IMR-90 (cell line): ENCODE data around the gene IL36RN. TPM values are rescaled to one million over a fixed set of nuclear protein-coding genes. Genes with fewer than 3 reads are reported as not detected.

Experiments used
- ATAC-seq: fragments of 200-7000 bp; cut with Tn5 transposase; 2 replicates; pipeline ENCODE4 v1.9.1; 2020; ENCODE audit warnings: low read depth, mild to moderate bottlenecking, moderate library complexity
- BruUV-seq: library from RNA; stranded (reverse); fragments of 400-500 nt; replicated peaks from 2 replicates; lab custom pipeline; 2021; lab: Mats Ljungman, UMichigan
- CTCF ChIA-PET: fragments of 300-600 bp; formaldehyde crosslinking; extraction: SDS; loops from one replicate; lab custom pipeline; 2021; ENCODE audit warnings: antibody characterized with exemption; lab: Yijun Ruan, JAX
- POLR2A ChIA-PET: fragments of 300-600 bp; sonication (Branson Sonifier 250); formaldehyde crosslinking; loops from one replicate; lab custom pipeline; 2022; ENCODE audit warnings: antibody characterized with exemption; ENCODE audit not compliant: unreplicated experiment; lab: Charles Lee
- DNase-seq: peaks from one replicate; pipeline ENCODE4 v3.0.0; 2013
- H2AFZ ChIP-seq: replicated peaks from 2 replicates; pipeline ENCODE3; 2013; ENCODE audit warnings: low read length, mild to moderate bottlenecking; ENCODE audit not compliant: poor library complexity
- H2AK5ac ChIP-seq: 2 replicates; pipeline ENCODE4 v1.6.1; 2013; ENCODE audit warnings: low read depth, low read length, inconsistent platforms
- H2AK9ac ChIP-seq: replicated peaks from 2 replicates; pipeline ENCODE3; 2013; ENCODE audit warnings: mild to moderate bottlenecking, low read depth, low read length, moderate library complexity; ENCODE audit not compliant: poor library complexity
- H2BK120ac ChIP-seq: 2 replicates; pipeline ENCODE4 v1.6.1; 2013; ENCODE audit warnings: low read depth, low read length, inconsistent platforms
- H2BK15ac ChIP-seq: 3 replicates; pipeline ENCODE4 v1.6.1; 2013; ENCODE audit warnings: low read depth, low read length, inconsistent platforms
- H2BK20ac ChIP-seq: 2 replicates; pipeline ENCODE4 v1.6.1; 2013; ENCODE audit warnings: low read depth, mild to moderate bottlenecking, inconsistent platforms, low read length, moderate library complexity
- H2BK5ac ChIP-seq: 2 replicates; pipeline ENCODE4 v1.6.1; 2013; ENCODE audit warnings: mild to moderate bottlenecking, low read depth, low read length, inconsistent platforms; ENCODE audit not compliant: poor library complexity, severe bottlenecking
- H3K14ac ChIP-seq: replicated peaks from 2 replicates; pipeline ENCODE4 v1.6.1; 2013; ENCODE audit warnings: low read depth, low read length, inconsistent platforms
- H3K18ac ChIP-seq: 2 replicates; pipeline ENCODE4 v1.6.1; 2013; ENCODE audit warnings: low read depth, low read length, control low read depth
- H3K23ac ChIP-seq: 2 replicates; pipeline ENCODE4 v1.6.1; 2013; ENCODE audit warnings: low read depth, low read length, inconsistent platforms
- H3K27ac ChIP-seq: 2 replicates; pipeline ENCODE4 v1.5.1; 2013; ENCODE audit warnings: mild to moderate bottlenecking, control low read depth, low read length; ENCODE audit not compliant: insufficient read depth
- H3K27me3 ChIP-seq: 2 replicates; pipeline ENCODE4 v1.6.1; 2013; ENCODE audit warnings: low read length; ENCODE audit not compliant: control insufficient read depth, insufficient read depth
- H3K36me3 ChIP-seq: 2 replicates; pipeline ENCODE4 v1.6.1; 2013; ENCODE audit warnings: low read length, mixed read lengths; ENCODE audit not compliant: control insufficient read depth, insufficient read depth
- H3K4ac ChIP-seq: 2 replicates; pipeline ENCODE4 v1.6.1; 2013; ENCODE audit warnings: low read depth, low read length, inconsistent platforms
- H3K4me1 ChIP-seq: 2 replicates; pipeline ENCODE4 v1.6.1; 2013; ENCODE audit warnings: low read length, mixed read lengths; ENCODE audit not compliant: control insufficient read depth, insufficient read depth
- H3K4me2 ChIP-seq: 2 replicates; pipeline ENCODE4 v1.6.1; 2013; ENCODE audit warnings: low read depth, mild to moderate bottlenecking, control low read depth, low read length, moderate library complexity
- H3K4me3 ChIP-seq: 2 replicates; pipeline ENCODE4 v1.5.1; 2013; ENCODE audit warnings: low read depth, mild to moderate bottlenecking, control low read depth, low read length, moderate library complexity; ENCODE audit not compliant: insufficient read depth
- H3K56ac ChIP-seq: 2 replicates; pipeline ENCODE4 v1.6.1; 2013; ENCODE audit warnings: low read length, inconsistent platforms; ENCODE audit not compliant: insufficient read depth; ENCODE audit errors: extremely low read depth
- H3K79me1 ChIP-seq, 2 experiments: 2 replicates each; pipeline ENCODE4 v1.6.1; 2013; ENCODE audit warnings: low read length in 2 of 2, inconsistent platforms in 1 of 2, low read depth in 1 of 2
- H3K9ac ChIP-seq: 2 replicates; pipeline ENCODE4 v1.6.1; 2013; ENCODE audit warnings: low read depth, low read length, control low read depth
- H3K9me1 ChIP-seq: 2 replicates; pipeline ENCODE4 v1.6.1; 2013; ENCODE audit warnings: low read length, inconsistent platforms; ENCODE audit not compliant: insufficient read depth
- H3K9me3 ChIP-seq: 2 replicates; pipeline ENCODE4 v1.6.1; 2013; ENCODE audit warnings: low read length; ENCODE audit not compliant: control insufficient read depth, insufficient read depth
- H4K20me1 ChIP-seq: 2 replicates; pipeline ENCODE4 v1.6.1; 2013; ENCODE audit warnings: low read length, inconsistent platforms; ENCODE audit not compliant: insufficient read depth
- H4K5ac ChIP-seq: 2 replicates; pipeline ENCODE4 v1.6.1; 2013; ENCODE audit warnings: mild to moderate bottlenecking, low read depth, low read length, control low read depth
- H4K8ac ChIP-seq, 2 experiments: 2 replicates each; pipeline ENCODE4 v1.6.1; 2013; ENCODE audit warnings: low read depth in 2 of 2, low read length in 2 of 2, control low read depth in 1 of 2, inconsistent platforms in 1 of 2
- H4K91ac ChIP-seq: 2 replicates; pipeline ENCODE4 v1.6.1; 2013; ENCODE audit warnings: low read depth, low read length, inconsistent platforms; ENCODE audit not compliant: insufficient read depth
- BHLHE40 ChIP-seq: fragments of 150-350 bp; IDR thresholded peaks from 2 replicates; pipeline ENCODE4 v1.6.1; 2016; ENCODE audit warnings: mild to moderate bottlenecking, low read depth, low read length
- CEBPB ChIP-seq: IDR thresholded peaks from 2 replicates; pipeline ENCODE4 v1.6.1; 2012; ENCODE audit warnings: low read depth, low read length, improper control_type of control experiment
- CHD1 ChIP-seq: IDR thresholded peaks from 2 replicates; pipeline ENCODE4 v1.6.1; 2012; ENCODE audit warnings: low read depth, low read length, improper control_type of control experiment
- CTCF ChIP-seq: conservative IDR thresholded peaks from 2 replicates; pipeline ENCODE4 v1.5.1; 2012; ENCODE audit warnings: mild to moderate bottlenecking, low read depth, low read length, improper control_type of control experiment
- ELK1 ChIP-seq: fragments of 150-350 bp; IDR thresholded peaks from 2 replicates; pipeline ENCODE4 v1.6.1; 2016; ENCODE audit warnings: low read depth, mild to moderate bottlenecking, low read length, moderate library complexity, borderline replicate concordance
- FOS ChIP-seq: fragments of 150-350 bp; IDR thresholded peaks from 2 replicates; pipeline ENCODE4 v1.6.1; 2016; ENCODE audit warnings: low read depth, low read length
- MAFK ChIP-seq: IDR thresholded peaks from 2 replicates; pipeline ENCODE4 v1.6.1; 2012; ENCODE audit warnings: low read depth, low read length, improper control_type of control experiment
- MAZ ChIP-seq: IDR thresholded peaks from 2 replicates; pipeline ENCODE4 v1.6.1; 2012; ENCODE audit warnings: low read depth, mild to moderate bottlenecking, low read length, improper control_type of control experiment, moderate library complexity, borderline replicate concordance
- MXI1 ChIP-seq: IDR thresholded peaks from 2 replicates; pipeline ENCODE4 v1.6.1; 2012; ENCODE audit warnings: low read depth, mild to moderate bottlenecking, low read length, moderate library complexity, borderline replicate concordance
- NFE2L2 ChIP-seq: fragments of 150-350 bp; IDR thresholded peaks from 2 replicates; pipeline ENCODE4 v1.6.1; 2016; ENCODE audit warnings: low read depth, mild to moderate bottlenecking, low read length
- POLR2A ChIP-seq: IDR thresholded peaks from 2 replicates; pipeline ENCODE4 v1.6.1; 2012; ENCODE audit warnings: mild to moderate bottlenecking, low read depth, low read length
- RAD21 ChIP-seq: IDR thresholded peaks from 2 replicates; pipeline ENCODE4 v1.6.1; 2012; ENCODE audit warnings: low read length, improper control_type of control experiment
- RCOR1 ChIP-seq: IDR thresholded peaks from 2 replicates; pipeline ENCODE4 v1.6.1; 2012; ENCODE audit warnings: mild to moderate bottlenecking, low read length, improper control_type of control experiment; ENCODE audit not compliant: insufficient replicate concordance
- RFX5 ChIP-seq: IDR thresholded peaks from 2 replicates; pipeline ENCODE4 v1.8.0; 2012; ENCODE audit warnings: low read depth, mild to moderate bottlenecking, low read length, moderate library complexity
- SMC3 ChIP-seq: fragments of 150-350 bp; IDR thresholded peaks from 2 replicates; pipeline ENCODE4 v1.6.1; 2016; ENCODE audit warnings: low read depth, mild to moderate bottlenecking, antibody characterized with exemption, low read length, moderate library complexity
- USF2 ChIP-seq: fragments of 150-350 bp; IDR thresholded peaks from 2 replicates; pipeline ENCODE4 v1.6.1; 2017; ENCODE audit warnings: mild to moderate bottlenecking, antibody characterized with exemption, low read length, low read depth
- WGBS, 2 experiments: methylation state at CpG; one replicate each; pipeline versions ENCODE4 v1.1.5 to v1.1.7; 2013; ENCODE audit warnings: missing lambda C conversion rate in 2 of 2; ENCODE audit not compliant: insufficient read length in 1 of 2; ENCODE audit errors: extremely low coverage in 2 of 2; 5-methylcytosine and 5-hydroxymethylcytosine counted together
- dilution Hi-C: fragments of 300-500 bp; cut with HindIII; formaldehyde crosslinking; loops from one replicate; pipeline ENCODE4 v1.14.3; 2018; ENCODE audit warnings: low sequenced_read_pairs; ENCODE audit not compliant: unreplicated experiment
- in situ Hi-C: fragments of 300-500 bp; cut with MboI; formaldehyde crosslinking; loops from 3 replicates; pipeline ENCODE4 v1.14.3; 2019; ENCODE audit warnings: low sequenced_read_pairs, inconsistent platforms, mixed read lengths
- intact Hi-C: fragments of 100-400 bp; cut with micrococcal nuclease; formaldehyde crosslinking; loops from 2 replicates; pipeline ENCODE4 v1.10.0; 2022
- polyA plus RNA-seq, 3 experiments: library from polyadenylated mRNA; depleted of rRNA; stranded (reverse); fragments of >200 nt; gene quantifications; 2 replicates each; pipeline ENCODE4 v1.2.3, GENCODE V29; 2012; ENCODE audit warnings: low replicate concordance in 1 of 3
- total RNA-seq: library from RNA; depleted of rRNA; stranded (reverse); fragments of >200 nt; gene quantifications from 2 replicates; pipeline ENCODE4 v1.2.3, GENCODE V29; 2012

Gene IL36RN
- total and polyA plus RNA-seq, 2 of the 4 experiments (the other 2 are of a cell fraction) = not detected

- POLR2A ChIA-PET = no interaction called here
Observed at GRCh38 chr2:113077921-113078320, 18.9 kb downstream of the IL36RN start.

More at GRCh38 chr2:113077921-113078320, 18.9 kb downstream of the IL36RN start:
- H2BK15ac ChIP-seq = no peak overlapping the region
- no peak overlapping the region for H4K8ac ChIP-seq
- H3K9me1 ChIP-seq = no peaks in the 10 kb centered on the region
- H2BK20ac ChIP-seq = no peak overlapping the region
- CTCF ChIA-PET = no interaction called here
- H4K5ac ChIP-seq = no peak overlapping the region
- H3K79me1 ChIP-seq = no peaks in the 10 kb centered on the region
- no peak overlapping the region for H3K4ac ChIP-seq
- no peak overlapping the region for H3K23ac ChIP-seq
- no peaks in the 10 kb centered on the region for H3K4me1 ChIP-seq
- intact Hi-C loops = no loop called here
- no peak overlapping the region for H3K27ac ChIP-seq
- no peak for ATAC-seq
- no peak overlapping the region for H3K56ac ChIP-seq
- H2AK9ac ChIP-seq = no peak overlapping the region
- in situ Hi-C loops = no loop called here
- no peak overlapping the region for H3K18ac ChIP-seq
- TF ChIP-seq ELK1 = no peak
- no peak for TF ChIP-seq MAZ
- TF ChIP-seq CHD1 = no peak
- no peak for TF ChIP-seq USF2
- TF ChIP-seq CEBPB = no peak
- TF ChIP-seq RAD21 = no peak
- TF ChIP-seq RCOR1 = no peak
- no peak for TF ChIP-seq POLR2A
- no peak for TF ChIP-seq BHLHE40
- no peak for TF ChIP-seq SMC3
- TF ChIP-seq FOS = no peak
- no peak for TF ChIP-seq MXI1
- TF ChIP-seq CTCF = no peak
- TF ChIP-seq RFX5 = no peak
- TF ChIP-seq MAFK = no peak
- no peak for TF ChIP-seq NFE2L2
- no peak overlapping the region for H2AK5ac ChIP-seq
- H3K36me3 ChIP-seq = no peaks in the 10 kb centered on the region
- H2BK5ac ChIP-seq = no peak overlapping the region
- no peak overlapping the region for H3K4me3 ChIP-seq
- no TSS peak for BruUV-seq
- H2BK120ac ChIP-seq = no peak overlapping the region
- no CpG with 5 or more reads among the region's 1 CpG for WGBS, 2 experiments
- no peak for DNase-seq
- H4K20me1 ChIP-seq = no peaks in the 10 kb centered on the region
- H2AFZ ChIP-seq = no peak overlapping the region
- H3K27me3 ChIP-seq = peaks cover 16% of the 10 kb centered on the region
- no peak overlapping the region for H3K9ac ChIP-seq
- H3K9me3 ChIP-seq = no peaks in the 10 kb centered on the region
- no peak overlapping the region for H3K4me2 ChIP-seq
- no peak overlapping the region for H4K91ac ChIP-seq
- dilution Hi-C loops = no loop called here
- no peak overlapping the region for H3K14ac ChIP-seq
